C4-2B (cell line): ENCODE measurements around the gene ZBTB6.

Experiments
- H3K27ac ChIP-seq: fragments of 450-650 bp; 2 replicates; pipeline ENCODE4 v1.5.1; 2017
- ZFX ChIP-seq: fragments of 450-650 bp; IDR thresholded peaks from 2 replicates; pipeline ENCODE4 v1.6.1; 2017
- TF ChIP-seq, protein P1 (sequence below): fragments of 450-650 bp; conservative IDR thresholded peaks from 2 replicates; pipeline ENCODE4 v1.5.1; 2017; ENCODE audit warnings: mild to moderate bottlenecking

The ZBTB6 gene

DNA sequence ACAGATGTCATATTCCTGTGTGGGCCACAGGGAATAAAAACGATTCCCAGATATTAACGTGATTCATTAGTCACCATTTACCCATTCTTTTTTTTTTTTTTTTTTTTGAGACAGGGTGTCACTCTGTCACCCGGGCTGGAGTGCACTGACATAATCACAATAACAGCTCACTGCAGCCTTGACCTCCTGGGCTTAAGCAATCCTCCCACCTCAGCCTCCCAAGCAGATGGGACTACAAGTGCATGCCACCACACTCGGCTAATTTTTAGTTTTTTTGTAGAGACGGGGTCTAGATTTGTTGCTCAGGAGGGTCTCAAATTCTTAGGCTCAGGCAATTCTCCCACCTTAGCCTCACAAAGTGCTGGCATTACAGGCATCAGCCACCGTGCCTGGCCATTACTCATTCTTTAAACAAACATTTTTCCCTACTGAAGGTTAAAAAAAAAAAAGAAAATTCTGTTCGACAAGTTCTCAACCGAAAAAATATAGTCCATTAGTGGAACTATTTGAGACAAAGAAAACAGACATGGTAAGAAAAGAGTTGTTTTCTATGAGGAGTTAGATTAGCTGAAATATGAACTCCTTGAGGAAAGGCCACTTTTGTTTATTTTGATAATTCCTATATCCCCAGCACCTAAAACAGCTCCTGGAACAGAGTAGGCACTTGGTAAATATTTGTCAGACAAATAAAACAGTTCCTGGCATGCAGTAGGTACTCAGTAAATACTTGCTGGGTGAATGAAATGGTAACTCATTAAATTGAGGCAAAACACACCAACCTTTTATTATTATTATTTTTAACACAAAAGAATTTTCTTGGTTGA is 52.6 kb downstream of the ZBTB6 start:
- H3K27ac ChIP-seq: peak overlapping the region; percentile 68
- TF ChIP-seq, protein P1, sequence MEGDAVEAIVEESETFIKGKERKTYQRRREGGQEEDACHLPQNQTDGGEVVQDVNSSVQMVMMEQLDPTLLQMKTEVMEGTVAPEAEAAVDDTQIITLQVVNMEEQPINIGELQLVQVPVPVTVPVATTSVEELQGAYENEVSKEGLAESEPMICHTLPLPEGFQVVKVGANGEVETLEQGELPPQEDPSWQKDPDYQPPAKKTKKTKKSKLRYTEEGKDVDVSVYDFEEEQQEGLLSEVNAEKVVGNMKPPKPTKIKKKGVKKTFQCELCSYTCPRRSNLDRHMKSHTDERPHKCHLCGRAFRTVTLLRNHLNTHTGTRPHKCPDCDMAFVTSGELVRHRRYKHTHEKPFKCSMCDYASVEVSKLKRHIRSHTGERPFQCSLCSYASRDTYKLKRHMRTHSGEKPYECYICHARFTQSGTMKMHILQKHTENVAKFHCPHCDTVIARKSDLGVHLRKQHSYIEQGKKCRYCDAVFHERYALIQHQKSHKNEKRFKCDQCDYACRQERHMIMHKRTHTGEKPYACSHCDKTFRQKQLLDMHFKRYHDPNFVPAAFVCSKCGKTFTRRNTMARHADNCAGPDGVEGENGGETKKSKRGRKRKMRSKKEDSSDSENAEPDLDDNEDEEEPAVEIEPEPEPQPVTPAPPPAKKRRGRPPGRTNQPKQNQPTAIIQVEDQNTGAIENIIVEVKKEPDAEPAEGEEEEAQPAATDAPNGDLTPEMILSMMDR: no peak
- no peak for TF ChIP-seq ZFX
